ENCODE results near the gene SERPINC1.
"Not testable (repeated sequence)": the region's sequence is repeated elsewhere in the genome, so short reads cannot be mapped to it uniquely, and the experiment has no call there.

Gene SERPINC1

DNA sequence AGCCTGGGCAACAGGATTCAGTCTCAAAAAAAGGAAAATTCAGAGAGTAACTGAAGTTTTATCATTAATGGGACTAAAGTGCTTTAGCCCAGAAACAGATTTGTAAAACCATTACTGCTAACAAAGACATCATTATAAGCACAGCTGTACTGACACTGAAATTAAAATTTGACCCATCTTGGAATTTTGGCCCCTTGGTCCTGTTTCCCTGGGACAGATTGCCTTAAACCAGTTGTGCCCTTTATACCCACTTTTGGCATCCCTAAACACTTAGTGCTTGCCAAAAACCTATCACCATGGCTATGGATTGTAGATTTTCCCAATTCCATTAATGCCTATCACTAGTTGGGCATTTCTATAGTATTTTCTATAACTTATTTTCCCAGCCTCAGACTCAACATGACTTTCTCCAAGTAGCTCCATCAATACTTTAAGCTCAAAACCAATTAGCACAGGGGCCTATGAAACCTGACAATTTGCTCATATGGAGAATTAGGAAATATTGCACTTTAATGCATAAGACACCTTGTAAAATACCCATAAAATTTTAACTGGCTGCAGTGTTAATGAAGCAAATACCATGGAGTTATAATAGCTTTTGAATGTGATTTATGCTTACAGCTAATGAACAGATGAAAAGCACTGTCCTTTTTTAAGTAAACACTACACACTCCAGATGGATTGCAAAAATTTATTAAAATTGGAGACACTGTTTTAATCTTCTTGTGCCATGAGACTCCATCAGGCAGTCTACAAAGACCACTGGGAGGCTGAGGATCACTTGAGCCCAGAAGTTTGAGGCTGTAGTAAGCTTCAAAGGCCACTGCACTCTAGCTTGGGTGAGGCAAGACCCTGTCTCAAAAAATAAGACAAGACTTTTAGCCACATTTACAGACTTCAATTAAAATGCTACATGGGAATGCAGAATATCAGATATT, 53.6 kb downstream of the SERPINC1 start:
- no peaks in the 10 kb centered on the region for H3K9me3 ChIP-seq (ENCODE audit: control insufficient read depth, low read length)
- H3K27ac ChIP-seq (ENCODE audit: low read depth, low read length, severe bottlenecking), result peak overlapping the region; percentile 45
- no peaks in the 10 kb centered on the region for H3K4me1 ChIP-seq (ENCODE audit: control insufficient read depth, insufficient read depth, low read length, poor library complexity, severe bottlenecking)
- H3K4me3 ChIP-seq (ENCODE audit: extremely low read depth, insufficient read depth, low read length, poor library complexity, severe bottlenecking), result no peak overlapping the region
- peaks cover 75% of the 10 kb centered on the region for H3K36me3 ChIP-seq (ENCODE audit: control insufficient read depth, insufficient read depth, low read length)

DNA sequence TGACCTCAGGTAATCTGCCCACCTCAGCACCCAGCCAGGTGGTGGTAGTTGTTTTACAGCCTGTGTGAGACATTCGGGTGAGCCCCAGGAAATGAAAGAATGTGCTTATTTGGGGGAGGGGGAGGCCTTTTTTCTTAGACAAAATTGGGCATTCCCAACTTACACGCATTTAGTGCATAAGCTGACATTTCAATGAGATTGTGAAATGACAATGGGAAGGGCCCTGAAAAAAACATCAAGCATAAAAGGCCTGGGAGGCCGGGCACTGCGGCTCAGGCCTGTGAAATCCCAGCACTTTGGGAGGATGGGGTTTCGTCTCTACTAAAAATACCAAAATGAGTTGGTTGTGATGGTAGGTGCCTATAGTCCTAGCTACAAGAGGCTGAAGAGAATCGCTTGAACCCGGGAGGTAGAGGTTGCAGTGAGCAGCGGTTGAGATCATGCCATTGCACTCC, 54.3 kb downstream of the SERPINC1 start:
- H3K27ac ChIP-seq (ENCODE audit: low read depth, low read length, severe bottlenecking), result peak overlapping the region; percentile 45
- peaks cover 4% of the 10 kb centered on the region for H3K4me1 ChIP-seq (ENCODE audit: control insufficient read depth, insufficient read depth, low read length, poor library complexity, severe bottlenecking)
- H3K4me3 ChIP-seq (ENCODE audit: extremely low read depth, insufficient read depth, low read length, poor library complexity, severe bottlenecking), result no peak overlapping the region
- H3K36me3 ChIP-seq (ENCODE audit: control insufficient read depth, insufficient read depth, low read length), result peaks cover 82% of the 10 kb centered on the region
- 61 to 76% methylated on average over 5 to 7 of the region's 8 CpGs for WGBS, 2 experiments (ENCODE audit: insufficient coverage in 2 of 2)
- no peaks in the 10 kb centered on the region for H3K9me3 ChIP-seq (ENCODE audit: control insufficient read depth, low read length)

DNA sequence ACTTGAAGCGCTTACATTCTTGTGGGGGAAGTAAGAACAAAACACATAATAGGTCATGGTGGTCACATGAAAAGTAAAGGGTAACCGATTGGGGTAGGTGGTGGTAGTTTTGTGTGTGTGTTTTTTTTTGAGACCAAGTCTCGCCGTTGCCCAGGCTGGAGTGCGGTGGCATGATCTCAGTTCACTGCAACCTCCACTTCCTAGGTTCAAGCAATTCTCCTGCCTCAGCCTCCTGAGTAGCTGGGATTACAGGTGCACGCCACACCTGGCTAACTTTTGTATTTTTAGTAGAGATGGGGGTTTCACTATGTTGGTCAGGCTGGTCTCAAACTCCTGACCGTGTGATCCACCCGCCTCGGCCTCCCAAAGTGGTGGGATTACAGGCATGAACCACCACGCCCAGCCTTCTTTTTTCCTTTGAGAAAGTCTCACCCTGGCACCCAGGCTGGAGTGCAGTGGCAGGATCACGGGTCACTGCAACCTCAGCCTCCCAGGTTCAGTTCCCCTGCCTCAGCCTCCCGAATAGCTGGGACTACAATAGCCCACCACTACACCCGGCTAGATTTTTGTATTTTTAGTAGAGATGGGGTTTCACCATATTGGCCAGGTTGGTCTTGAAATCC, 54.9 kb downstream of the SERPINC1 start:
- H3K4me1 ChIP-seq (ENCODE audit: control insufficient read depth, insufficient read depth, low read length, poor library complexity, severe bottlenecking); H3K9me3 ChIP-seq (ENCODE audit: control insufficient read depth, low read length); H3K4me3 ChIP-seq (ENCODE audit: extremely low read depth, insufficient read depth, low read length, poor library complexity, severe bottlenecking): not testable (repeated sequence)
- H3K36me3 ChIP-seq (ENCODE audit: control insufficient read depth, insufficient read depth, low read length), result peaks cover 78% of the 10 kb centered on the region
- WGBS, 2 experiments (ENCODE audit: insufficient coverage in 2 of 2), result 76 to 78% methylated on average over 4 to 8 of the region's 13 CpGs
- peak overlapping the region; percentile 45 for H3K27ac ChIP-seq (ENCODE audit: low read depth, low read length, severe bottlenecking)

DNA sequence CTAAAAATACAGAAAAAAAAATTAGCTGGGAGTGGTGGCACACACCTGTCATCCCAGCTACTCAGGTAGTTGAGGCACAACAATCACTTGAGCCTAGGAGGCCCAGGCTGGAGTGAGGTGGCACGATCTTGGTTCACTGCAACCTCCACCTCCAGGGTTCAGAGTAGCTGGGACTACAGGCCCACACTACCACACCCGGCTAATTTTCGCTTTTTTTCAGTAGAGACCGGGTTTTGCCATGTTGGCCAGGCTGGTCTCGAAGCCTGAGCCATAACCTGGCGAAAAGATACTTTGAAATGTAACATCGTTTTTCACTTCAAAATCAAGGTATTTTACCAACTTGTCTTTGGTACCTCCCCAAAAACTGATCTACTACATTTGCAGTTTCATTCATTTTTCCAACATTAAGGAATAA, 55.4 kb downstream of the SERPINC1 start:
- no peak overlapping the region for H3K4me3 ChIP-seq (ENCODE audit: extremely low read depth, insufficient read depth, low read length, poor library complexity, severe bottlenecking)
- 91 to 92% methylated on average over 7 of the region's 7 CpGs for WGBS, 2 experiments (ENCODE audit: insufficient coverage in 2 of 2)
- H3K27ac ChIP-seq (ENCODE audit: low read depth, low read length, severe bottlenecking), result no peak overlapping the region
- peaks cover 13% of the 10 kb centered on the region for H3K4me1 ChIP-seq (ENCODE audit: control insufficient read depth, insufficient read depth, low read length, poor library complexity, severe bottlenecking)
- H3K9me3 ChIP-seq (ENCODE audit: control insufficient read depth, low read length), result no peaks in the 10 kb centered on the region
- H3K36me3 ChIP-seq (ENCODE audit: control insufficient read depth, insufficient read depth, low read length), result peaks cover 73% of the 10 kb centered on the region

DNA sequence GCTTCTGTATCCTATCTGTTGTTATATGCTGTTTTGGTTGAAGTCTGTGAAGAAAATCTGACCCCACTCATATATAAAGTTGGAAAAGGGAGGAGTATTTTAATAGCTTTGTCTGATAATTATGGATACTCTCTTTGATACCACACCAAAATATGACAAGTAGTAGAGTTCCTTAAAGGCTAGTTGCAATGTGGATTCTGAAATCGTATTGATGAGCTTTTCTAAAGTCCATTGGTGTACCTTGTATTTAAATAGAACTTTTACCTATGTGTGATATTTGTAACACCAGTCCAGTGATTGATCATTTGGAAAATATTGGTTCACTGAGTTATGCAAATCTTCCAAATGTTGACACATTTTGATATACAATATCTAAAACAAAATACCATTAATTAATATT, 57.1 kb downstream of the SERPINC1 start:
- peaks cover 69% of the 10 kb centered on the region for H3K36me3 ChIP-seq (ENCODE audit: control insufficient read depth, insufficient read depth, low read length)
- WGBS, 2 experiments (ENCODE audit: insufficient coverage in 2 of 2), result no CpG with 5 or more reads among the region's 1 CpG
- H3K9me3 ChIP-seq (ENCODE audit: control insufficient read depth, low read length), result no peaks in the 10 kb centered on the region
- no peak overlapping the region for H3K27ac ChIP-seq (ENCODE audit: low read depth, low read length, severe bottlenecking)
- H3K4me3 ChIP-seq (ENCODE audit: extremely low read depth, insufficient read depth, low read length, poor library complexity, severe bottlenecking), result no peak overlapping the region
- H3K4me1 ChIP-seq (ENCODE audit: control insufficient read depth, insufficient read depth, low read length, poor library complexity, severe bottlenecking), result peaks cover 21% of the 10 kb centered on the region

DNA sequence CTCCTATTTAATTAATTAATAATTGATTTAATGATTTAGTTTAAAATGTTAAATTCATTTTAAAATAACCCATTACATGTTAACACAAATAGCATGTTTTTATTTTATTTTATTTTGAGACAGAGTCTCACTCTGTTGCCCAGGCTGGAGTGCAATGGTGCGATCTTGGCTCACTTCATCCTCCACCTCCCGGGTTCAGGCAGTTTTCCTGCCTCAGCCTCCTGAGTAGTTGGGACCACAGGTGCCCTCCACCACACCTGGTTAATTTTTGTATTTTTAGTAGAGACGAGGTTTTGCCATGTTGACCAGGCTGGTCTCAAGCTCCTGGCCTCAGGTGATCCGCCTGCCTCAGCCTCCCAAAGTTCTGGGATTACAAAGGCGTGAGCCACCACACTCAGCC, 57.6 kb downstream of the SERPINC1 start:
- 60 to 100% methylated on average over 1 to 3 of the region's 5 CpGs for WGBS, 2 experiments (ENCODE audit: insufficient coverage in 2 of 2)
- not testable (repeated sequence) for H3K27ac ChIP-seq (ENCODE audit: low read depth, low read length, severe bottlenecking); H3K4me3 ChIP-seq (ENCODE audit: extremely low read depth, insufficient read depth, low read length, poor library complexity, severe bottlenecking); H3K9me3 ChIP-seq (ENCODE audit: control insufficient read depth, low read length)
- peaks cover 69% of the 10 kb centered on the region for H3K36me3 ChIP-seq (ENCODE audit: control insufficient read depth, insufficient read depth, low read length)
- peaks cover 21% of the 10 kb centered on the region for H3K4me1 ChIP-seq (ENCODE audit: control insufficient read depth, insufficient read depth, low read length, poor library complexity, severe bottlenecking)

DNA sequence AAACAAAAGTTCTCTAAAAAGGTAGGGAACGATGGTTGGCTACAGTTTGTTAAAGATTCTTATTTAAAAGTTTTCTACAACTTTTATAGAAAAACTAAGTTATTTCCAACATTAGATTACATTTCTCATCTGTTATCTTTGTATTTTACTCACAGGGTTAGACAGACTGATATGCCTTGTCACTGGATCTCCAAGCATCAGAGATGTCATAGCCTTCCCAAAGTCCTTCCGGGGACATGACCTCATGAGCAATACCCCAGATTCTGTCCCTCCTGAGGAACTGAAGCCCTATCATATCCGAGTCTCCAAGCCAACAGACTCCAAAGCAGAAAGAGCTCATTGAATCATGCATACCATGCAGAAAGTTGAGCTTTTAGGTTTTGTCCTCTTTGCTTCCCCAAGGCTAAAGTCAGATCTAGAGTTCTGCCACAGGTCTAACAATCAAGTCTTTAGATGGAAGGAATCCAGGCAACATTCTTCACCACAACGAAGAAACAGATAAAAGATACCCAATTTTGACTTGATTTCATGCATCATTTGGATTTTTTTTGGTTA, 59.7 kb downstream of the SERPINC1 start:
- Histone ChIP-seq H3K27ac (ENCODE audit: low read depth, low read length, severe bottlenecking) (peak overlapping the region; percentile 77), H3K4me1 (ENCODE audit: control insufficient read depth, insufficient read depth, low read length, poor library complexity, severe bottlenecking) (peaks cover 29% of the 10 kb centered on the region), H3K36me3 (ENCODE audit: control insufficient read depth, insufficient read depth, low read length) (peaks cover 59% of the 10 kb centered on the region), H3K4me3 (ENCODE audit: extremely low read depth, insufficient read depth, low read length, poor library complexity, severe bottlenecking) (no peak overlapping the region), H3K9me3 (ENCODE audit: control insufficient read depth, low read length) (no peaks in the 10 kb centered on the region)
- WGBS, 2 experiments (ENCODE audit: insufficient coverage in 2 of 2), result 89 to 93% methylated on average over 2 to 3 of the region's 4 CpGs

DNA sequence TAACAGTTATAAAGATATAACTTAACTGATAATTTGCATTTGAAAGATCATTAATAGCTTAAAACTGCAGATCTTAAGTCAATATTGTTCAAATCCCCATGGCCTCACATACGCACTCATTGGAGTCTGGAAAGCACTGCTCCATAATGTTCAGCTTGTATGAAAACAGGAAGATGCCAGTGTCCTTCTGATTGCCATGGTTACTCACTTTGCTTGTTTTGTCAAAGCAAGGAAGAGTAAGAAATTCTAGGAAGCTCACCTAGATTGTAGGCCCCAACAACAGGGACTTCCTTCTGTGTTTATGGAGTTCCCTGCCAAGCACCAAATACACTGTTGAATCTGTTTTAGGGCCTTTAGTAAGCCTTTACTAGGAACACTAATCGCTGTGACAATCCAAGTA, 60.2 kb downstream of the SERPINC1 start:
- Histone ChIP-seq H3K4me3 (ENCODE audit: extremely low read depth, insufficient read depth, low read length, poor library complexity, severe bottlenecking) (no peak overlapping the region), H3K9me3 (ENCODE audit: control insufficient read depth, low read length) (no peaks in the 10 kb centered on the region), H3K36me3 (ENCODE audit: control insufficient read depth, insufficient read depth, low read length) (peaks cover 60% of the 10 kb centered on the region), H3K27ac (ENCODE audit: low read depth, low read length, severe bottlenecking) (peak overlapping the region; percentile 77), H3K4me1 (ENCODE audit: control insufficient read depth, insufficient read depth, low read length, poor library complexity, severe bottlenecking) (peaks cover 34% of the 10 kb centered on the region)
- 100% methylated on average over 1 of the region's 2 CpGs; no CpG with 5 or more reads in 1 of the 2 experiments for WGBS, 2 experiments (ENCODE audit: insufficient coverage in 2 of 2)

DNA sequence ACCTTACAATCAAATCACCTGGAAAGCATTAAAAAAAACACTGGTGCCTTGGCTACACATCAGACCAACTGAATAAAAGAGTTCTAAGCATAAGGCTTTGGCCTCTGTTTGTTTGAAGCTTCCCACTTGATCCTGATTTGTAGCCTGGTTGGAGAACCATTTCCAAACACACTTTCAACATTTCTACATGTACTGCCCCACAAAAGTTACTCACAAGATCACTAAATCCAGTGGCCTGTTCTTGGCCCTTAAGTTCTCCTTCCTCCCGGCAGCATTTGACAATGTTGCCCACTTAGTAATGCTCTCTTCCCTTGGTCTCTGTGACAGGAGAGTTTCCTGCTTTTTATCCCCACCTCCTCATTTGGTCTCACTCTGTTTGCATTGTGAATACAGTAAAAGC, 61.1 kb downstream of the SERPINC1 start:
- Histone ChIP-seq H3K9me3 (ENCODE audit: control insufficient read depth, low read length) (no peaks in the 10 kb centered on the region), H3K36me3 (ENCODE audit: control insufficient read depth, insufficient read depth, low read length) (peaks cover 65% of the 10 kb centered on the region), H3K27ac (ENCODE audit: low read depth, low read length, severe bottlenecking) (peak overlapping the region; percentile 18), H3K4me1 (ENCODE audit: control insufficient read depth, insufficient read depth, low read length, poor library complexity, severe bottlenecking) (peaks cover 35% of the 10 kb centered on the region), H3K4me3 (ENCODE audit: extremely low read depth, insufficient read depth, low read length, poor library complexity, severe bottlenecking) (no peak overlapping the region)
- 92 to 100% methylated on average over 1 of the region's 1 CpG for WGBS, 2 experiments (ENCODE audit: insufficient coverage in 2 of 2)

All from mesodermal cell (in vitro differentiated cells).